GM18508 (cell line): Measurements from ENCODE around the gene MPND.

Experiments
- ATAC-seq: cut with Tn5 transposase; IDR thresholded peaks from one replicate; pipeline ENCODE4 v1.9.1; 2021; ENCODE audit warnings: moderate number of reproducible peaks; ENCODE audit not compliant: insufficient read depth, unreplicated experiment

MPND gene, protein sequence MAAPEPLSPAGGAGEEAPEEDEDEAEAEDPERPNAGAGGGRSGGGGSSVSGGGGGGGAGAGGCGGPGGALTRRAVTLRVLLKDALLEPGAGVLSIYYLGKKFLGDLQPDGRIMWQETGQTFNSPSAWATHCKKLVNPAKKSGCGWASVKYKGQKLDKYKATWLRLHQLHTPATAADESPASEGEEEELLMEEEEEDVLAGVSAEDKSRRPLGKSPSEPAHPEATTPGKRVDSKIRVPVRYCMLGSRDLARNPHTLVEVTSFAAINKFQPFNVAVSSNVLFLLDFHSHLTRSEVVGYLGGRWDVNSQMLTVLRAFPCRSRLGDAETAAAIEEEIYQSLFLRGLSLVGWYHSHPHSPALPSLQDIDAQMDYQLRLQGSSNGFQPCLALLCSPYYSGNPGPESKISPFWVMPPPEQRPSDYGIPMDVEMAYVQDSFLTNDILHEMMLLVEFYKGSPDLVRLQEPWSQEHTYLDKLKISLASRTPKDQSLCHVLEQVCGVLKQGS

DNA sequence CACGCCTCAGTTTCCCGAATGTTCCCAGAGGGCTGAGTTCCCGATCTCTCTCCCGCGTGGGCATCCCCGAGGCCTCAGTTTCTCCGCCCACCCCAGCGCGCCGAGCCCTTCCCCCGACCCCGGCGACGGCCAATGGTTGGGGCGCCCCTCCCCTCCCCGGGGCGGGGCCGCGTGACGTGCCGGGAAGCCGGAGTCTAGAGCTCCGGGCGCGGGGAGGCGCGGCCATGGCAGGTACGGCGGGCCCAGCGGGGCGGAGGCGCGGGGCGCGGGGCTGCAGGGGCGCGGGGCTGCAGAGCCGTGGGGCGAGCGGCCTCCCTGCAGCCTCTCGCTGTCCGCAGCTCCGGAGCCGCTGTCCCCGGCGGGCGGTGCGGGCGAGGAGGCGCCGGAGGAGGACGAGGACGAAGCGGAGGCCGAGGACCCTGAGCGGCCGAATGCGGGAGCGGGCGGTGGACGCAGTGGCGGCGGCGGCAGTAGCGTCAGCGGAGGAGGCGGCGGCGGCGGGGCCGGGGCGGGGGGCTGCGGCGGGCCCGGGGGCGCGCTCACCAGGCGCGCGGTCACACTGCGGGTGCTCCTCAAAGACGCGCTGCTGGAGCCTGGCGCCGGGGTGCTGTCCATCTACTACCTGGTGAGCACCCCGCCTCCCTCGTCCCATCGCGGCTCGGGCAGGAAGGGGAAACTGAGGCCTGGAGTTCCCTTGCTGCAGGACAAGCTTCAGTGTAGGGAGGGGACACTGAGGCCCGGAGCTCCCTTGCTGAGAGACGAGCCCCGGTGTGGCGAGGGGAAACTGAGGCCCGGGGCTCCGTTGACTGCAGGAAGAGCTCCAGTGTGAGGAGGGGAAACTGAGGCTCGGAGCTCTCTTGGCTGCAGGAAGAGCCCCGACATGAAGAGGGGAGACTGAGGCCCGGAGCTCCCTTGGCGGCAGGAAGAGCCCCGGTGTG is at the start of gene MPND:
Gene MPND (plus strand): TSS at position 193 of the 938 bp plus-strand sequence. CDS start 32 bp downstream, at position 225.
- ATAC-seq: peak; percentile 9

DNA sequence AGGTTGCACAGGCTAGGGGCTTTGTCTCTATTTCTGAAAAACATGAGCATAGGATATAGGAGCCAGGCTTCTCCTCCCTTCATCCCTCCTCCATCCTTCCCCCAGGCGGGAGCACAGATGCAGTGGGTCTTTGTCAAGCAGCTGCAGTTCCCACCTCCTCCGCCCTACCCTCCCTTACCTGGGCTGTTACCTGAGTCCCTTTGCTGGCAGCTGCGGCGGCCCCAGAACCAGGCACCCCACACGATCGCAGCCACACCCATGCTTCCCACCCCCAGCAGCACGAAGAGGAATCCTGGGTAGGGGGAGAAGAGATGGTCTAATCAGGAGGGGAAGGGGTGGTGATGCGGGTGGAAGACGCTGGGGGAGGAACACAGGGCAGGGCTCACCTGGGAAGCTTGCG is 49.0 kb upstream of the MPND start:
- no peak for ATAC-seq

DNA sequence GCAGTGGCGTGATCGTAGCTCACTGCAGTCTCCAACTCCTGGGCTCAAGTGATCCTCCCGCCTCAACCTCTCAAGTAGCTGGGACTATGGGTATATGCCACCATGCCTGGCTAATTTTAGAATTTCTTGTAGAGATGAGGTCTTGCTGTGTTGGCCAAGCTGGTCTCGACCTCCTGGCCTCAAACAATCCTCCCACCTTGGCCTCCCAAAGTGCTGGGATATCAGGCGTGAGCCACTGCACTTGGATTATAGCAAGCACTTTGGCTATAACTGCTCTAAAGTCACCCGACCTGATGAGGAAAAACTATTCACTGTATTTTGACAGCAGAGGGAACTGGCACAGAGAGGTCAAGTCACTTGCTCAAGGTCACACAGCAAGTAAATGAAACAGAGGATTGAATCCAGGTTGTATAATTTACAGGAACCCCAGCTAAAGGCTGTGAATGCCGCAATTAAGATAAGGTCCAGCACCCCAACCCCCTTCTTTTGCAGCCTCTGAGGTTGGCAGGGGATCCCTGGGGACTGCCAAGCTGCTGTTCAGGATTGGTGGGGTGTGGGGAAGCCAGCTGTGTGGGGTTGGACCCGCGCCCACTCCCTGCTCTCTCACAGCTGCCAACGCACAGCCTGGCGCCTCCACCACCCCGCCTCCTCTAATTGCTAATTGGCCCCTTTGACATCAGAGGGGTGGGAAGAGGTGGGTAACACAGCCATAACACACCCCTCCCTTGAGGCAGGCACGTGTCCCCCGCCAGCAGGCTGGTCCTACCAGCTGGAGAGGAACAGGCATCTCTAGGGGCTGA is 47.2 kb upstream of the MPND start:
- ATAC-seq: no peak

DNA sequence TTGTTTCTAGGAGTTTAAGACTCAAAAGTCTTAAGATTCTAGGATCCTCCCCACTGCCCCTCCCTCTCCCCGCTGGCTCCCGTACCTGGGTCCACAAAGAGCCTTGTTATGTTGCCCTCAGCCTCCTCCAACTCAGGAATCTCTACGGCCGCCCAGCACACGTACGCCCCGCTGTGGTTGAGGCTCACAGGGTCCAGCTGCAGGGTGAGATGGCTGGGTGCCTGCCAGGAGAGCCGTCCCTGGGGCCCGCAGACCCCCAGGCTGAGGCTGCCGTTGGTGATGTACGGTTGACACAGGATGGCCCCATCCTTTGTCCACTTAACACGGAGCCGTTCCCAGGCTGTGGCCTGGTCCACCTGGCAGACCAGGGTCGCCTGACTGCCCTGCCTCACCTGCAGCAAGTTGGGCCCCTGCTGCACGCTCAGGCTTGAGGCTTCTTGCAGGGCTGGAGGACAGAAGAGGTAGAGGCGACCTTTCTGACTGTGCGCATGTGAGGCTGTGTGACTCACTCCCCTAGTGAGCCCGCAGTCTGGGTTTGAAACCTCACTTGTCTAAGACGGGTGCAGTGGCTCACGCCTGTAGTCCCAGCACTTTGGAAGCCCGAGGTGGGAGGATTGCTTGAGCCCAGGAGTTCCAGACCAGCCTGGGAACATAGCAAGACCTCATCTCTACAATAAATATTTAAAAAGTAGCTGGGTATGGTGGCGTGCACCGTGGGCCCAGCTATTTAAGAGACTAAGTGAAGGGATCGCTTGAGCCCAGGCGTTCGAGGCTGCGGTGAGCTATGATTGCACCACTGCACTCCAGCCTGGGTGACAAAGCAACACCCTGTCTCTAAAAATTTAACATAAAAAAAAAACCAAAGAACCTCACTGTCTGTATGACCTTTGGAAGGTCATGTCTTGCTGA is 45.2 kb upstream of the MPND start:
- ATAC-seq: no peak

DNA sequence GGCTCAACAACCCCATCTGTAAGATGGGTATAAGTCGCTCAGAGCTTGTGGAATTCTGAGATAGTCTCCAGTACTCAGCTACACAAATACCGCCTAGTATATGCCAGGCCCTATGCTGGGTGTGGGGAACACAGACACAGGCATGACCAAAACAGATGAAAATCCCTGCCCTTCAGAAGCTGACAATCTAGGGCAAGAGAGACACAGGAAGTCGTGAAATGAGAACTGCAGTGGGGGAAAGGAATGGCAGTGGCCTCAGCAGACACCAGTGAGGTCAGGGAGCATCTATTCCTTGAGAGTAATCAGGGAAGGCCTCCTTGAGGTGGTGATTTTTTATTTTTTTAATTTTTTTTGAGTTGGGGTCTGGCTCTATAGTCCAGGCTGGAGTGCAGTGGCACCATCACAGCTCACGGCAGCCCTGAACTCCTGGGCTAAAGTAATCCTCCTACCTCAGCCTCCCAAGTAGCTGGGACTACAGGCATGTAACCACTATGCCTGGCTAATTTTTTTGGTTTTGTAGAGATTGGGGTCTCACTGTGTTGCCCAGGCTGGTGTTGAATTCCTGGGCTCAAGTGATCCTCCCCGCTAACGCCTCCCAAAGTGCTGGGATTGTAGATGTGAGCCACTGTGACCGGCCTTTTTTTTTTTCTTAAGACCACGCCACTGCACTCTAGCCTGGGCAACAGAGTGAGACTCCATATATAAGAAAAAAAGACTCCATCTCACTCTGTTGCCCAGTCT is 44.4 kb upstream of the MPND start:
- ATAC-seq: no peak

DNA sequence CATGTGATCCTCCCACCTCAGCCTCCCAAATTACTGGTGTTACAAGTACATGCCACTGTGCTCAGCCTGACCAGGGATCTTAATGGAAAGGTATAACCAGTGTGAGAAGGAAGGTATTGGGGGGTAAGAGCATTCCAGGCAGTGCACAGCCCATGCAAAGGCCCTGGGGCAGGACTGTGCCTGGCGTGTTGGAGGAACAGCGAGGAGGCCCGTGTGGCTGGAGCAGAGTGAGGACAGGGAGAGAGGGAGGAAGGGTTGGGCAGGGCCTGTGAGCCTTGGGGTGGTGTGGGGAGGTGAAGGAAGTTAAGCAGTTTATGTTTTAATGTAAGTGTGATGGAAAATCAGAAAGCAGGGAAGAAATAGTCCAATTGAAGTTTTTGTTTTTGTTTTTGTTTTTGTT is 42.8 kb upstream of the MPND start:
- no peak for ATAC-seq

DNA sequence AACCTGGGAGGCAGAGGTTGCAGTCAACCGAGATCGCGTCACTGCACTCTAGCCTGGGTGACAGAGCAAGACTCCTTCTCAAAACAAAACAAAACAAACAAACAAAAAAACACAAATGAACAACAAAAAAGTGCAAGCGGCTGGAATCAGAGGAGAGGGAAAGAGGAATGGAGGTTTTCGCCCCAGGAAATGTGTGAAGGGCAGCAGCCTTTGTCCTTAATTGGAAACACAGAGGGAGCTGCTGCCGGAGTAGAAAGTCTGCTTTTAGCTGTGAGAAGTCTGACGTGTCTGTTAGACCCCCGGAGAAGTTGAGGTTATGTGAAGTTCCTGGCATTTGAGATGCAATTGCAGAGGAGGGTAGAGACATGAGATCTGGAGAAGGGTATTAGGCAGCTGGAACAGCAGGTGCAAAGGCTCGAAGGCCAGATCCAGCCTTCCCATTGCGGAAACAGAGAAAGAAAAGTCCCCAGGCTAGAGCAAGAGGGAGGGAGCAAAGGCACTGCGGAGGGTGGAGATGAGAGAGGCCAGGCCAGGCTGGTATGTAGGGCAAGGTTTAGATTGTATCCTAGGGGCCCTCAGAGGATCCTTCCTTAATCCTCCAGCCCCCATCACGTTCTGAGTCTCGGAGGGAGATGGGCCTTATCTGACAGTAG is 41.6 kb upstream of the MPND start:
- ATAC-seq: no peak

DNA sequence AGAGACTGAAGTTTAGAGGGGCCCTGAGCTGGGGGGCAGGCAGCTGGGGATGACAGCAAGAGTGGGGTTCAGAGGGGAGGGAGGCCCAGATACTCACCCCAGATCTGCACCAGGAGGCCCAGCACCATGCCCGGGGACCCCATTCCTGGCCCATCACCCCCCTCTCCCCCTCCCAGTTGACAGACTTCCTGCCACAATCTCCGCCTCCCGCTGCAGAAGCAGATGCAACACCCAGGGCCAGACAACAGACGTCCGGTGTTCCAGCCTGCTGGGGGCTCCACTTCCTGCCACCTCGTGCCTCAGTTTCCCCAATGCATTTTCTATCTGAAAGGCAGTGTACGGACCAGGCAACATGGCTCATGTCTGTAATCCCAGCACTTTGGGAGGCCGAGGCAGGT is 41.1 kb upstream of the MPND start, which contains the start of gene TMIGD2:
Gene TMIGD2 (minus strand): TSS at position 147 of the 398 bp plus-strand sequence. CDS start 4 bp downstream, at position 143.
- ATAC-seq: no peak

DNA sequence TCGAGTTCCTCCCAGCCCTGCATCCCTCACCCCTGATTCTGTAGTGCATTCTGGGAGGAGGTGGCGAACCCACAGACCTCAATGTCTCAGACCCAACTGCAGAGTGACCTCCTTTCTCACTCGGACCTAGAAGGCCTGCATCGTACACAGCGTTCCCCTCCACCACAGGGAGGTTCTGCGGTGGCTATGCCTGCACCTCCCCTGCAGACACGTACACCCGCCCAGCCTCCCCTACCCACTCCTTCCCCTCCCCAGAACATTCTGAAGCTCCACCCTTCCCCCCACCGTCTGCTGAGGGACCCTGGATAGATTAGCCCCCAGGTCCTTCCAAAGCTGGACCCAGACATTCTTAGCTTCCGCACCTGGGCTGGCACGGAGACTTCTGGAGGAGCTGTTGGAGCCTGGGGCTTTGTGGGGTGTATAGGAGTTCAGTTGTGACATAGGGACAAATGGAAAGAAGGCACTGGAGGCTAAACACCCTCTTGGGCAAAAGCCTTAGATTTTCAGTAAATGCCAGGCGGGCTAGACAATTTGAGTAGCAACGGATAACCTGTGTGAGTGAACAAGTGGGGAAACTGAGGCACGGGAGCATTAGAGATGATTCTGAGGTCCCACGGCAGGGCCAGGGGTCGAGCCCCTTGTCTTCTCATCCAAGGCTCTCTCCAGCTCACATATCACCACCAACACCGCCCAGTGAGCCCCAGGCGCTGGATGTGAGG is 39.4 kb upstream of the MPND start:
- no peak for ATAC-seq

DNA sequence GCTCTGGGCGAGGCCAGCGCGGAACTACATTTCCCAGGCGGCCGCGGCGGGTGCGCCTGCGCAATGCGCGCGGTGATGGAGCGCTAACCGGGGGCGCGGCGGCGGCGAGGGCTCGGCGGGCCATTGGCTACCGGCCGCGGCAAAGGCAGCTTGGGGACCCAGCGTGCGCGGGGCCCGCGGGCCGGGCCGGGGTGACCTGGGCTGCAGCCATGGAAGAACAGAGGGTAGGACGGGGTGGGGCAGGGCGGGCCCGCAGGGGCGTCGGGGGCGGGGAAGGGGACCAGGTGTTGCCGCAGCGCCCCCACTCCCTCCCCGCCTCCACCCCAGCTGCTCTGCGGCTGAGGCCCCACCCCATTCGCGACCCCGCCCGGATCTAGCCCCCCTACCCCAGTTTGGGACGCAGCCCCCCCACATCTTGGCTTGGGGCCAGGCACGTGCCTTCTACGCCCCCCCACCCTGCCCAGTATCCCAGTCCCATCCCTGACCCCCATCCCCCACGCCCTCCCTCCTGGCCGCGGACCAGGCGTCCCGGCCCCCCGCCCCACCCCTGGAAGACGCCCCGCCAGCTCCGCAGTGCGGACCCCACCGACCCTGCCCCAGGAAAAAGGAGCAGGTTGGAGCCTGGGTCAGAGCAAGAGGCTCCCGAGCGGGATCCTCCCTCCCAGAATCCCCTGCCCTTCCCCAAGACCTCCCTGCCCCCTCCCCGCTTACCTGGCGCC is 38.7 kb upstream of the MPND start, which contains the start of gene FSD1:
Gene FSD1 (plus strand): TSS at position 61 of the 719 bp plus-strand sequence. CDS start 149 bp downstream, at position 210.
- no peak for ATAC-seq

DNA sequence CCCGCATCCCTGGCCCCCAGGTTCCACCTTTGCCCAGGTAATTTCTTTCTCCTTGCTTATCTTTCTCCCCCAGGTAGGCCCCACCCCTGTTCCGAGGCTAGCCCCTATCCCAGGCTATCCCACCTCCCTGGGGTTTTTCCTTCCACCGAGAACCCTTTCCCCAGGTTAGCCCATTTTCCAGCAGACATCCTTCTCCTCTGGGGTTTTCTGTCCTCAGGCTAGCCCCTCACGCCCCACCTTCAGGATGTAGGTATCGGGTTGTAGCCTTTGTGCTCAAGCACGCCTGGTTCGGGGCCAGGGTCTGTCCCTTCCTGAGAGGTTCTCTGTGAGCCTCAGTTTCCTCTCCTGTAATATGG is 38.1 kb upstream of the MPND start:
- ATAC-seq: no peak

DNA sequence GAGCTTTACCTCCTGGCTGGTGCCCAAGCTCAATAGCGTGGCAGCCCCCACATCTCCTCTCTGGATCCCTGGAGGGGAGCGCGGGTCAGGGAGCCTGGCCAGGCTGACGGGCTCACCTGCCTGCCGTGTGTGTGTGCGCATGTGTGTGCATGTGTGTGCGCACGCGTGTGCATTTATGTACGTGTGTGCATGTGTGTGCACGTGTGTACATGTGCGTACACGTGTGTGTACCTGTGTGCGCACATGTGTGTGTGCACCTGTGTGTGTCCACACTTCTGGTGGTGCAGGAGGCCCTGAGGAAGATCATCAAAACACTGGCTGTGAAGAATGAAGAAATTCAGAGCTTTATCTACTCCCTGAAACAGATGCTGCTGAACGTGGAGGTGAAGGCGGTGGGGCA is 37.7 kb upstream of the MPND start:
- ATAC-seq: no peak

DNA sequence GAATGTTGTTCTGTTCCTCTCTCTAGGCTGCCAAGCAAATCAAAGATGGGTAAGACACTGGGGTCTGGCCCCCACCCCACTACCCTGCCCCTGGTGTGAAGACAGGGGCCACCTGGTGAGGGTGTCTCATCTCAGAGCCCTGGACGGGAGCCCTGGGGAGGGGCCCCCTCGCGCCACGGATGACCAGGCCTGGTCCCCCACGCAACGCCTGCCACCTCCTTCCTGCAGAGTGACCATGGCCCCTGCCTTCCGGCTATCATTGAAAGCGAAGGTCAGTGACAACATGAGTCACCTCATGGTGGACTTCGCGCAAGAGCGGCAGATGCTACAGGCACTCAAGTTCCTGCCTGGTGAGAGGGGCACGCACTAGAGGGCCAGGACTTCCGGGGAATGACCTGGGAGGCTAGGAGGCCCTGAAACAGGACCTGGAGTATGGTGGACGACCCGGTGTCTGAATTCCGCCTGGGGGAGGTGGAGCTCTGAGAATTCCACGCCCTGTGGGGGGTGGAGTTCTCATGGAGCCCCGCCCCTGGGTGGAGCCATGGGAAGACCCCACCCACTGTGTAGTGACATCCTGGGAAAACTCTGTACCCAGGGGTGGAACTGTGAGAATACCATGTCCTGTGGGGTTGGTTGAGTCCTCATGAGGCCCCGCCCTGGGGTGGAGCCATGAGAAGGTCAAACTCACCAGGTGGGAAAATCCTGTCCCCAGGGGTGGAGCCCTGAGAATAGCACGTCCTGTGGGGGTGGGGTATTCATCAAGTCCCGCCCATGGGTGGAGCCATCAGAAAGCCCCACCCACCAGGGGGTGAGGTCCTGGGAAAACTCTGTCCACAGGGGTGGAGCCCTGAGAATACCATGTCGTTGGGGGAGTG is 32.9 kb upstream of the MPND start:
- no peak for ATAC-seq

DNA sequence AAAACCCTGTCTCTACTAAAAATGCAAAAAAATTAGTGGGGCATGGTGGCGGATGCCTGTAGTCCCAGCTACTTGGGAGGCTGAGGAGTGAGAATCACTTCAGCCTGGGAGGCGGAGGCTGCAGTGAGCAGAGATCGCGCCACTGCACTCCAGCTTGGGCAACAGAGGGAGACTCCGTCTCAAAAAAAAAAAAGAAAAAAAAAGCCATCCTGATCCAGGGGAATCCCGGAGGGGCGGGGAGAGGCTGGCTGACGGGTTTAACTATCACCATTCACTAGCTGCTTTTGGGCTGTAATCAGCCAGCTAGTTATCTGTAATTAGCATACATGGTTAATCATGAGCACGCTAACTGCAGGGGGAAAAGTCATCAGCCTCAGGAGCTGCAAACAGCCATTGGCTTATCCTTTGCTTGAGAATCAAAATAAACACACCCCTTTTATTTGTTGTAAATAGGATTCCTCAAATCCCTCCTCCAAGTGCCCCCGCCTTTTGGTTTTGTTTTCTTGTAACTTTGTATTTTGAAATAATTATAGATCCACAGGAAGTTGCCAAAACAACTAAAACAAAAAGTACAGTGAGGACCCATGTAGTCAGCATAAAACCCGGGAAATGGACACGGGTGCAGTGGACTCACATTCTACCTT is 29.4 kb upstream of the MPND start:
- ATAC-seq: no peak

DNA sequence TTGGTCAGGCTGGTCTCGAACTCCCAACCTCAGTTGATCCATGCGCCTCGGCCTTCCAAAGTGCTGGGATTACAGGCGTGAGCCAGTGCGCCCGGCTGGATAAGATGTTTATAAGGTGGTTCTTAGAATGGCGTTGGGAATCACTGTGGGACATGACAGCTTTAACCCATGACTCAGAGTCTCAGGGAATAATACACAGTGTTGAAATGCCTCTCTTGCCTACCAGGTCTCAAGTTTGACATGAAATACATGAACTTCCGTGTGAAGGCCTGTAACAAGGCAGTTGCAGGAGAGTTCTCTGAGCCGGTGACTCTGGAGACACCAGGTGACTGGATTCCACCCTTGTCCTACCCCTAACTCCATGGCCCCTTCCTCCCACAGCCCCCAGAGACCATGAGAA is 26.4 kb upstream of the MPND start:
- ATAC-seq: no peak
